SK-N-SH (cell line): Measurements from ENCODE around the gene SH3PXD2A. TPM values are rescaled to one million over a fixed set of nuclear protein-coding genes. Genes with fewer than 3 reads are reported as not detected.

Experiments
- CTCF ChIA-PET: fragments of 300-600, 350-600 bp; formaldehyde crosslinking; extraction: SDS; loops from one replicate; lab custom pipeline; 2021; lab: Yijun Ruan, JAX
- POLR2A ChIA-PET: fragments of 350-600 bp; sonication (Branson Sonifier 250); formaldehyde crosslinking; extraction: SDS; loops from one replicate; lab custom pipeline; 2020; ENCODE audit warnings: antibody characterized with exemption, inconsistent platforms; lab: Yijun Ruan, JAX
- DNase-seq: peaks from one replicate; pipeline ENCODE4 v3.0.0; 2012
- H2AFZ ChIP-seq: fragments of 200-600 bp; sonication (generic); 2 replicates; pipeline ENCODE4 v1.8.1; 2016; ENCODE audit warnings: antibody characterized with exemption, mild to moderate bottlenecking, low read depth
- H3F3A ChIP-seq: fragments of 200-600 bp; sonication (generic); replicated peaks from 2 replicates; pipeline ENCODE3; 2016; ENCODE audit warnings: antibody characterized with exemption, mild to moderate bottlenecking; ENCODE audit not compliant: insufficient read depth
- H3K27ac ChIP-seq, 2 experiments: fragments of 200-500 bp in 1 of 2; fragments of 200-600 bp in 1 of 2; sonication (Bioruptor generic) in 1 of 2; sonication (generic), shearing (Covaris generic) in 1 of 2; 2 replicates each; pipeline versions ENCODE4 v1.5.1 to v1.6.1; 2014 to 2016; ENCODE audit warnings: low read depth in 2 of 2, inconsistent platforms in 1 of 2, low read length in 1 of 2, mild to moderate bottlenecking in 1 of 2, mixed read lengths in 1 of 2
- H3K27me3 ChIP-seq: fragments of 200-600 bp; sonication (generic), shearing (Covaris generic); 2 replicates; pipeline ENCODE4 v1.6.1; 2016; ENCODE audit warnings: mixed run types; ENCODE audit not compliant: insufficient read depth
- H3K36me3 ChIP-seq, 2 experiments: fragments of 200-500 bp in 1 of 2; fragments of 200-600 bp in 1 of 2; sonication (Bioruptor generic) in 1 of 2; sonication (generic) in 1 of 2; replicated peaks in 1 of 2; 2 replicates each; pipeline versions ENCODE3 to v1.5.1; 2014 to 2016; ENCODE audit warnings: low read length in 1 of 2, mild to moderate bottlenecking in 1 of 2; ENCODE audit not compliant: insufficient read depth in 2 of 2, control insufficient read depth in 1 of 2
- H3K4me1 ChIP-seq, 2 experiments: fragments of 200-500 bp in 1 of 2; fragments of 200-600 bp in 1 of 2; sonication (Bioruptor generic) in 1 of 2; sonication (generic), shearing (Covaris generic) in 1 of 2; 2 replicates each; pipeline versions ENCODE4 v1.5.1 to v1.6.1; 2014 to 2016; ENCODE audit warnings: low read depth in 1 of 2, low read length in 1 of 2, mixed run types in 1 of 2; ENCODE audit not compliant: insufficient read depth in 2 of 2, control insufficient read depth in 1 of 2
- H3K4me2 ChIP-seq: fragments of 200-600 bp; sonication (generic), shearing (Covaris generic); 2 replicates; pipeline ENCODE4 v1.6.1; 2017; ENCODE audit warnings: mixed run types
- H3K4me3 ChIP-seq, 2 experiments: fragments of 200-500 bp in 1 of 2; fragments of 200-600 bp in 1 of 2; sonication (Bioruptor generic) in 1 of 2; sonication (generic), shearing (Covaris generic) in 1 of 2; 2 replicates each; pipeline versions ENCODE4 v1.5.1 to v1.8.1; 2014 to 2016; ENCODE audit warnings: low read depth in 2 of 2, inconsistent platforms in 1 of 2, low read length in 1 of 2, mild to moderate bottlenecking in 1 of 2, mixed read lengths in 1 of 2, moderate library complexity in 1 of 2
- H3K79me2 ChIP-seq: fragments of 200-600 bp; sonication (generic); 2 replicates; pipeline ENCODE4 v1.8.1; 2017; ENCODE audit warnings: mild to moderate bottlenecking; ENCODE audit not compliant: insufficient read depth
- H3K9ac ChIP-seq: fragments of 200-600 bp; sonication (generic); 2 replicates; pipeline ENCODE4 v1.6.1; 2017; ENCODE audit warnings: mixed run types
- H3K9me2 ChIP-seq: fragments of 200-600 bp; sonication (generic); 2 replicates; pipeline ENCODE4 v1.6.1; 2017; ENCODE audit warnings: mixed run types
- H3K9me3 ChIP-seq: fragments of 200-600 bp; sonication (generic); 2 replicates; pipeline ENCODE4 v1.6.1; 2017; ENCODE audit warnings: mixed run types, mild to moderate bottlenecking, moderate library complexity
- H4K20me1 ChIP-seq: fragments of 200-600 bp; sonication (generic); 2 replicates; pipeline ENCODE4 v1.6.1; 2017; ENCODE audit warnings: mild to moderate bottlenecking, mixed run types; ENCODE audit not compliant: insufficient read depth
- EP300 ChIP-seq, 2 experiments: IDR thresholded peaks; 2 replicates each; pipeline versions ENCODE4 v1.4.0 to v1.6.1; 2012; ENCODE audit warnings: borderline replicate concordance in 1 of 2, low read depth in 1 of 2, low read length in 1 of 2
- EZH2phosphoT487 ChIP-seq: fragments of 200-600 bp; sonication (generic); IDR thresholded peaks from 2 replicates; pipeline ENCODE4 v1.6.1; 2017; ENCODE audit warnings: low read depth, mixed run types, mild to moderate bottlenecking, antibody characterized with exemption, moderate library complexity, borderline replicate concordance
- FOSL2 ChIP-seq: IDR thresholded peaks from 2 replicates; pipeline ENCODE4 v1.4.0; 2012; ENCODE audit warnings: low read depth, mild to moderate bottlenecking, moderate library complexity, borderline replicate concordance
- GABPA ChIP-seq: IDR thresholded peaks from 2 replicates; pipeline ENCODE4 v1.4.0; 2012; ENCODE audit warnings: low read depth, mild to moderate bottlenecking
- MEF2A ChIP-seq: IDR thresholded peaks from 2 replicates; pipeline ENCODE4 v1.4.0; 2012; ENCODE audit warnings: low read depth, borderline replicate concordance
- MXI1 ChIP-seq: IDR thresholded peaks from 2 replicates; pipeline ENCODE4 v1.6.1; 2012; ENCODE audit warnings: mild to moderate bottlenecking, low read depth, low read length, improper control_type of control experiment
- PBX3 ChIP-seq: IDR thresholded peaks from 2 replicates; pipeline ENCODE4; 2012
- RCOR1 ChIP-seq: fragments of 150-350 bp; IDR thresholded peaks from 2 replicates; pipeline ENCODE4 v1.6.1; 2017; ENCODE audit warnings: antibody characterized with exemption, low read length
- REST ChIP-seq: IDR thresholded peaks from 2 replicates; pipeline ENCODE4 v1.6.1; 2012; ENCODE audit warnings: mild to moderate bottlenecking, low read depth, low read length, moderate library complexity
- SIN3A ChIP-seq: IDR thresholded peaks from 2 replicates; pipeline ENCODE4 v1.6.1; 2012; ENCODE audit warnings: low read depth, mild to moderate bottlenecking, low read length, moderate library complexity, borderline replicate concordance
- TCF12 ChIP-seq: IDR thresholded peaks from 2 replicates; pipeline ENCODE4 v1.4.0; 2012
- USF1 ChIP-seq: IDR thresholded peaks from 2 replicates; pipeline ENCODE4 v1.4.0; 2012; ENCODE audit warnings: low read depth, borderline replicate concordance
- USF2 ChIP-seq: fragments of 150-350 bp; IDR thresholded peaks from 2 replicates; pipeline ENCODE4 v1.6.1; 2017; ENCODE audit warnings: antibody characterized with exemption, low read length, low read depth, borderline replicate concordance
- YY1 ChIP-seq: IDR thresholded peaks from 2 replicates; pipeline ENCODE4 v1.4.0; 2012; ENCODE audit warnings: low read depth, mild to moderate bottlenecking
- WGBS: methylation state at CpG from one replicate; pipeline ENCODE4 v1.1.6; 2017; ENCODE audit warnings: low lambda C conversion rate; 5-methylcytosine and 5-hydroxymethylcytosine counted together
- polyA plus RNA-seq, 3 experiments: library from polyadenylated mRNA; depleted of rRNA; stranded (reverse); fragments of >200 nt; gene quantifications; 2 replicates each; pipeline ENCODE4 v1.2.3, GENCODE V29; 2012

Gene SH3PXD2A
- polyA plus RNA-seq, 1 of the 3 experiments (the other 2 are of a cell fraction): 2.5 TPM

GRCh38 chr10:103745341-103746247, 109.8 kb downstream of the SH3PXD2A start:
- CTCF ChIA-PET: interaction anchor here (1.4 to 6.2 kb wide), 3 partner anchors 7 to 19 kb away, joined by 4 to 25 read pairs (median 6); no protein-coding TSS in a partner anchor
- no peak overlapping the region for H3K4me2 ChIP-seq
- DNase-seq: no peak

GRCh38 chr10:103742824-103743223, 112.6 kb downstream of the SH3PXD2A start:
- Histone ChIP-seq H2AFZ (no peak overlapping the region), H4K20me1 (no peaks in the 10 kb centered on the region), H3K4me2 (no peak overlapping the region), H3K27me3 (no peaks in the 10 kb centered on the region), H3K9ac (no peak overlapping the region), H3K36me3 (no peaks in the 10 kb centered on the region), H3K27ac (no peak overlapping the region), H3K9me2 (no peaks in the 10 kb centered on the region), H3K4me3 (no peak overlapping the region), H3K79me2 (no peaks in the 10 kb centered on the region; the same call in 1 of the 2 replicates), H3K4me1 (peaks cover 28 to 40% of the 10 kb centered on the region in 2 experiments; a peak in 3 of 4 replicates), H3F3A (peaks cover 16% of the 10 kb centered on the region), H3K9me3 (no peaks in the 10 kb centered on the region)
- ChIA-PET CTCF (interaction anchor here (0.9 to 6.2 kb wide), 3 partner anchors 10 to 142 kb away, joined by 3 to 25 read pairs (median 3); no protein-coding TSS in a partner anchor), POLR2A (no interaction called here)
- 95% methylated on average over 6 of the region's 6 CpGs for WGBS
- no peak for DNase-seq
- no peak for TF ChIP-seq GABPA
- no peak for TF ChIP-seq USF2
- TF ChIP-seq RCOR1: no peak
- TF ChIP-seq TCF12: no peak
- no peak for TF ChIP-seq REST
- TF ChIP-seq MEF2A: no peak
- TF ChIP-seq EZH2phosphoT487: no peak
- TF ChIP-seq MXI1: no peak
- no peak for TF ChIP-seq PBX3
- no peak for TF ChIP-seq SIN3A
- no peak for TF ChIP-seq USF1
- TF ChIP-seq YY1: no peak

More at GRCh38 chr10:103745341-103746247, 109.8 kb downstream of the SH3PXD2A start:
- H4K20me1 ChIP-seq: no peaks in the 10 kb centered on the region
- TF ChIP-seq FOSL2 (peak; percentile 42; the same call in 1 of the 2 replicates), EP300 (IDR thresholded peaks at IDR 0.05; ENCODE audit: borderline replicate concordance in 1 of 2, low read depth in 1 of 2, low read length in 1 of 2) (no peak)
- TF ChIP-seq, all 33 proteins: peak for 1
- Histone ChIP-seq H3K36me3 (no peaks in the 10 kb centered on the region), H3K9ac (no peak overlapping the region), H3F3A (peaks cover 6% of the 10 kb centered on the region), H3K79me2 (no peaks in the 10 kb centered on the region; the same call in 1 of the 2 replicates), H3K9me2 (no peaks in the 10 kb centered on the region), H3K27ac (no peak overlapping the region), H3K27me3 (no peaks in the 10 kb centered on the region), H3K4me3 (no peak overlapping the region), H3K4me1 (peaks cover 7 to 17% of the 10 kb centered on the region in 2 experiments; a peak in 3 of 4 replicates), H2AFZ (no peak overlapping the region), H3K9me3 (no peaks in the 10 kb centered on the region)
- 80% methylated on average over 13 of the region's 17 CpGs for WGBS
- POLR2A ChIA-PET: no interaction called here
